ENCODE data around the gene RNASEH2C. TPM values are rescaled to one million over a fixed set of nuclear protein-coding genes. Genes with fewer than 3 reads are reported as not detected.

RNASEH2C gene
- total and polyA plus RNA-seq, 10 of the 15 experiments (the other 5 are each of a cell fraction or from before 2014, with no cell fraction given), result 5.0 to 160 (median 47.1) TPM

DNA sequence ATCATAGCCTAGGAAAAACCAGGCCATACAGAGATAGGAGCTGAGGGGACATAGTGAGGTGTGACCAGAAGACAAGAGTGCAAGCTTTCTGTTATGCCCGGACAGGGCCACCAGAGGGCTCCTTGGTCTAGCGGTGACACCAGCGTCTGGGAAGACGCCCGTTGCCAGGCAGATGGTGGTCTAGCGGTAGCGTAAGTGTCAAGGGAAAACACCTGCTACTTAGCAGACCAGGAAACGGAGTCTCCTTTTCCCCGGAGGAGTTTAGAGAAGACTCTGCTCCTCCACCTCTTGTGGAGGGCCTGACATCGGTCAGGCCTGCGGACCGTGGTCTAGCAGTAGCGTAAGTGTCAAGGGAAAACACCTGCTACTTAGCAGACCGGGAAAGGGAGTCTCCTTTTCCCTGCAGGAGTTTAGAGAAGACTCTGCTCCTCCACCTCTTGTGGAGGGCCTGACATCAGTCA lies 14.3 kb downstream of the RNASEH2C start (continued):
- TF ChIP-seq, protein P1, sequence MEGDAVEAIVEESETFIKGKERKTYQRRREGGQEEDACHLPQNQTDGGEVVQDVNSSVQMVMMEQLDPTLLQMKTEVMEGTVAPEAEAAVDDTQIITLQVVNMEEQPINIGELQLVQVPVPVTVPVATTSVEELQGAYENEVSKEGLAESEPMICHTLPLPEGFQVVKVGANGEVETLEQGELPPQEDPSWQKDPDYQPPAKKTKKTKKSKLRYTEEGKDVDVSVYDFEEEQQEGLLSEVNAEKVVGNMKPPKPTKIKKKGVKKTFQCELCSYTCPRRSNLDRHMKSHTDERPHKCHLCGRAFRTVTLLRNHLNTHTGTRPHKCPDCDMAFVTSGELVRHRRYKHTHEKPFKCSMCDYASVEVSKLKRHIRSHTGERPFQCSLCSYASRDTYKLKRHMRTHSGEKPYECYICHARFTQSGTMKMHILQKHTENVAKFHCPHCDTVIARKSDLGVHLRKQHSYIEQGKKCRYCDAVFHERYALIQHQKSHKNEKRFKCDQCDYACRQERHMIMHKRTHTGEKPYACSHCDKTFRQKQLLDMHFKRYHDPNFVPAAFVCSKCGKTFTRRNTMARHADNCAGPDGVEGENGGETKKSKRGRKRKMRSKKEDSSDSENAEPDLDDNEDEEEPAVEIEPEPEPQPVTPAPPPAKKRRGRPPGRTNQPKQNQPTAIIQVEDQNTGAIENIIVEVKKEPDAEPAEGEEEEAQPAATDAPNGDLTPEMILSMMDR (IDR thresholded peaks at IDR 0.05 in 2 of 3, conservative IDR thresholded peaks at IDR 0.05 in 1 of 3; ENCODE audit: control insufficient read depth in 2 of 3, extremely low read depth in 1 of 3, insufficient read depth in 1 of 3, low read depth in 3 of 3, low read length in 3 of 3), result peak; percentile 16 to 51 (median 49)
- TF ChIP-seq TCF12 (IDR thresholded peaks at IDR 0.05; ENCODE audit: low read depth, low read length), result 0 out of 2 replicates have a peak, but pooled peaks have one; percentile 35
- peak; percentile 80 for TF ChIP-seq IKZF1 (conservative IDR thresholded peaks at IDR 0.05)
- peak; percentile 15; the same call in 1 of the 2 replicates for TF ChIP-seq RAD21 (IDR thresholded peaks at IDR 0.05; ENCODE audit: insufficient read depth, low read depth, low read length)

DNA sequence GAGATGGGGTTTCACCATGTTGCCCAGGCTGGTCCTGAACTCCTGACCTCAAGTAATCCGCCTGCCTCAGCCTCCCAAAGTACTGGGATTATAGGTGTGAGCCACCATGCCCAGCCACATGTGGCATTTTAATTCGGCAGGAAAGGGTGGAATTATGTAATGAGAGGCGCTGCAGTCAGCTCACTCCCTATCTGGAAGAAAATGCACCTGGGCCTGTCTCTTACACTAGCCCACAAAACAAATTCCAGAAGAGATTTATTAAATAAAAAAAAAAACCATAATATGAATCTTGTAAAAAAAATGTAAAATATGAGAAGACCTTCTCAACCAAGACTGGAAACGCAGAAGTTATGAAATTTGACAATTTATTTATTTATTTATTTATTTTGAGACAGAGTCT lies 16.8 kb downstream of the RNASEH2C start:
- WGBS (ENCODE audit: insufficient coverage, insufficient replicate concordance, low lambda C conversion rate, missing lambda C conversion rate), result 16% methylated on average over 4 of the region's 4 CpGs
- H3K9me3 ChIP-seq (replicated peaks; ENCODE audit: control insufficient read depth, insufficient read depth, low read length), result no peaks in the 10 kb centered on the region
- CTCF ChIA-PET, result interaction anchor here (0.7 to 3.5 kb wide), 5 partner anchors 16 to 111 kb away, joined by 3 to 26 read pairs (median 3); partner anchors contain the start of gene RNASEH2C
- BruUV-seq (replicated peaks), result no TSS peak
- H3K36me3 ChIP-seq (ENCODE audit: control insufficient read depth in 2 of 2, insufficient read depth in 2 of 2, low read length in 1 of 2), result no peaks in the 10 kb centered on the region
- no peak overlapping the region for H3K4me3 ChIP-seq
- peaks cover 4% of the 10 kb centered on the region; the same call in 1 of the 2 replicates for H3K4me1 ChIP-seq (ENCODE audit: control insufficient read depth, insufficient read depth, low read length)
- H3K4me2 ChIP-seq (ENCODE audit: control insufficient read depth, insufficient read depth), result no peak overlapping the region
- TF ChIP-seq, protein P2, sequence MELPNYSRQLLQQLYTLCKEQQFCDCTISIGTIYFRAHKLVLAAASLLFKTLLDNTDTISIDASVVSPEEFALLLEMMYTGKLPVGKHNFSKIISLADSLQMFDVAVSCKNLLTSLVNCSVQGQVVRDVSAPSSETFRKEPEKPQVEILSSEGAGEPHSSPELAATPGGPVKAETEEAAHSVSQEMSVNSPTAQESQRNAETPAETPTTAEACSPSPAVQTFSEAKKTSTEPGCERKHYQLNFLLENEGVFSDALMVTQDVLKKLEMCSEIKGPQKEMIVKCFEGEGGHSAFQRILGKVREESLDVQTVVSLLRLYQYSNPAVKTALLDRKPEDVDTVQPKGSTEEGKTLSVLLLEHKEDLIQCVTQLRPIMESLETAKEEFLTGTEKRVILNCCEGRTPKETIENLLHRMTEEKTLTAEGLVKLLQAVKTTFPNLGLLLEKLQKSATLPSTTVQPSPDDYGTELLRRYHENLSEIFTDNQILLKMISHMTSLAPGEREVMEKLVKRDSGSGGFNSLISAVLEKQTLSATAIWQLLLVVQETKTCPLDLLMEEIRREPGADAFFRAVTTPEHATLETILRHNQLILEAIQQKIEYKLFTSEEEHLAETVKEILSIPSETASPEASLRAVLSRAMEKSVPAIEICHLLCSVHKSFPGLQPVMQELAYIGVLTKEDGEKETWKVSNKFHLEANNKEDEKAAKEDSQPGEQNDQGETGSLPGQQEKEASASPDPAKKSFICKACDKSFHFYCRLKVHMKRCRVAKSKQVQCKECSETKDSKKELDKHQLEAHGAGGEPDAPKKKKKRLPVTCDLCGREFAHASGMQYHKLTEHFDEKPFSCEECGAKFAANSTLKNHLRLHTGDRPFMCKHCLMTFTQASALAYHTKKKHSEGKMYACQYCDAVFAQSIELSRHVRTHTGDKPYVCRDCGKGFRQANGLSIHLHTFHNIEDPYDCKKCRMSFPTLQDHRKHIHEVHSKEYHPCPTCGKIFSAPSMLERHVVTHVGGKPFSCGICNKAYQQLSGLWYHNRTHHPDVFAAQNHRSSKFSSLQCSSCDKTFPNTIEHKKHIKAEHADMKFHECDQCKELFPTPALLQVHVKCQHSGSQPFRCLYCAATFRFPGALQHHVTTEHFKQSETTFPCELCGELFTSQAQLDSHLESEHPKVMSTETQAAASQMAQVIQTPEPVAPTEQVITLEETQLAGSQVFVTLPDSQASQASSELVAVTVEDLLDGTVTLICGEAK (IDR thresholded peaks at IDR 0.05; ENCODE audit: borderline replicate concordance), result no peak
- TF ChIP-seq SP1 (IDR thresholded peaks at IDR 0.05; ENCODE audit: low read depth, low read length) (no peak), EED (IDR thresholded peaks at IDR 0.05; ENCODE audit: low read depth) (no peak), NBN (IDR thresholded peaks at IDR 0.05) (no peak), CBX3 (IDR thresholded peaks at IDR 0.05; ENCODE audit: borderline replicate concordance, low read depth) (no peak)
- intact Hi-C loops (cut with micrococcal nuclease; ENCODE audit: unreplicated experiment), result no loop called here
- DNase-seq (ENCODE audit: low read depth, low spot score) (no peak), FAIRE-seq (no peak), ATAC-seq (no peak)
- H4K20me1 ChIP-seq (ENCODE audit: control insufficient read depth, insufficient read depth), result no peaks in the 10 kb centered on the region
- RAD21 ChIA-PET (ENCODE audit: unreplicated experiment), result no interaction called here
- in situ Hi-C loops (cut with MboI), result no loop called here
- no peak overlapping the region for H3K9ac ChIP-seq (ENCODE audit: control insufficient read depth, insufficient read depth, low read length)
- SMC1A ChIA-PET (ENCODE audit: uncharacterized antibody, unreplicated experiment), result interaction anchor here (0.6 to 1.2 kb wide), 2 partner anchors 8 to 704 kb away, joined by 3 to 4 read pairs; no protein-coding TSS in a partner anchor
- no peaks in the 10 kb centered on the region for H3K27me3 ChIP-seq (replicated peaks in 1 of 2; ENCODE audit: control insufficient read depth in 2 of 2, insufficient read depth in 2 of 2, low read length in 1 of 2)
- no peak overlapping the region for H3K27ac ChIP-seq (ENCODE audit: control insufficient read depth, insufficient read depth)
- no peak overlapping the region for H2AFZ ChIP-seq (ENCODE audit: control insufficient read depth, low read depth, low read length)
- POLR2A ChIA-PET, result interaction anchor here (0.7 to 0.9 kb wide), 2 partner anchors 19 to 35 kb away, joined by 3 read pairs; no protein-coding TSS in a partner anchor
- no peaks in the 10 kb centered on the region for H3K79me2 ChIP-seq (ENCODE audit: control insufficient read depth, insufficient read depth, low read length)

All from GM12878 (cell line).